GM12873 (cell line): ENCODE results near the gene FAM83D.

Experiments used
- TF ChIP-seq, protein P1 (sequence below): IDR thresholded peaks from 2 replicates; pipeline ENCODE4 v1.5.1; 2012; ENCODE audit warnings: low read depth, mild to moderate bottlenecking, moderate library complexity, low read length, control low read depth; ENCODE audit not compliant: insufficient read depth; ENCODE audit errors: missing control alignments

FAM83D gene

DNA sequence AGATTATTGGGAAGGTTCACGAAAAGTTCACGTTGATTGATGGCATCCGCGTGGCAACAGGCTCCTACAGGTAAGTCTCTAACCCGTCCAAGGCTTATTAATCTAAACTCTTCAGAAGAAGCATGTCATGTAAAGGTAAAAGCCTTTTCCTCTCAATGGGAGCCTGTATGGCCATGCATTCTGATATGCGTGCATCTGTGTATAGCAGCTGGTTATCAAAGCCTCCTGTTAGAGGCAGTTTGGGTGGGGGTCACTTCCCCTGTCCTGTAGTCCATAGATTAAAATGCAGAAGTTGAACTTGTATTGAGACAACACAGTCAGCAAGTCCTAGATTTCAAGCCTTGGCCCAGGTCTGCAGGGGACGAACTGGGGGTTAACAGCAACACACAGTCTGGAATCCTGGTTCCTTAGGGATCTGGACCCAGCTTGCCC lies 21.7 kb downstream of the FAM83D start:
- TF ChIP-seq, protein P1, sequence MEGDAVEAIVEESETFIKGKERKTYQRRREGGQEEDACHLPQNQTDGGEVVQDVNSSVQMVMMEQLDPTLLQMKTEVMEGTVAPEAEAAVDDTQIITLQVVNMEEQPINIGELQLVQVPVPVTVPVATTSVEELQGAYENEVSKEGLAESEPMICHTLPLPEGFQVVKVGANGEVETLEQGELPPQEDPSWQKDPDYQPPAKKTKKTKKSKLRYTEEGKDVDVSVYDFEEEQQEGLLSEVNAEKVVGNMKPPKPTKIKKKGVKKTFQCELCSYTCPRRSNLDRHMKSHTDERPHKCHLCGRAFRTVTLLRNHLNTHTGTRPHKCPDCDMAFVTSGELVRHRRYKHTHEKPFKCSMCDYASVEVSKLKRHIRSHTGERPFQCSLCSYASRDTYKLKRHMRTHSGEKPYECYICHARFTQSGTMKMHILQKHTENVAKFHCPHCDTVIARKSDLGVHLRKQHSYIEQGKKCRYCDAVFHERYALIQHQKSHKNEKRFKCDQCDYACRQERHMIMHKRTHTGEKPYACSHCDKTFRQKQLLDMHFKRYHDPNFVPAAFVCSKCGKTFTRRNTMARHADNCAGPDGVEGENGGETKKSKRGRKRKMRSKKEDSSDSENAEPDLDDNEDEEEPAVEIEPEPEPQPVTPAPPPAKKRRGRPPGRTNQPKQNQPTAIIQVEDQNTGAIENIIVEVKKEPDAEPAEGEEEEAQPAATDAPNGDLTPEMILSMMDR = no peak

DNA sequence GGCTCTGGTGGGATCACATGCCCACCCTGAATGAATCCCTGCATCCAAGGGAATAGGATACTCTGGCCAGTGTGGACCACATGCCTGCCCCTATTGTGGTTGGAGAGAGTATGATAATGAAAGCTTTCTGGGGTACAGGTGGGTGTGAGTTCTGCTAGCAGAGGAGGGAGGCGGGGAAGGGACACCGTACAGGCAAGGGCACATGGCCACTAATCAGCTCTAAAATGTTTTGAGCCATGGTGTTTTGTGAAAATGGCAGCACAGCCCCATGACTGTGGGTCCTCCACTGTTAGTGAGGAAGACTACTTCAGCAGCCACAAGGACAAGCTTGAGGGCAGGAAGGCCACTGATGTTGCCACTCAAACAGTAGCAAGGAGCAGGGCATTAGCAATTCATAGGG lies 24.0 kb downstream of the FAM83D start:
- TF ChIP-seq, protein P1 = no peak

DNA sequence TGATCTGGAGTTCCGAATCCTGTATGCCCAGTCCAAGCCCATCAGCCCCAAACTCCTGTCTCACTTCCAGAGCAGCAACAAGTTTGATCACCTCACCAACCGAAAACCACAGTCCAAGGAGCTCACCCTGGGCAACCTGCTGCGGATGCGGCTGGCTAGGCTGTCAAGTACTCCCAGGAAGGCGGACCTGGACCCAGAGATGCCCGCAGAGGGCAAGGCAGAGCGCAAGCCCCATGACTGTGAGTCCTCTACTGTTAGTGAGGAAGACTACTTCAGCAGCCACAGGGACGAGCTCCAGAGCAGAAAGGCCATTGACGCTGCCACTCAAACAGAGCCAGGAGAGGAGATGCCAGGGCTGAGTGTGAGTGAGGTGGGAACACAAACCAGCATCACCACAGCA lies 25.4 kb downstream of the FAM83D start:
- TF ChIP-seq, protein P1 = no peak

DNA sequence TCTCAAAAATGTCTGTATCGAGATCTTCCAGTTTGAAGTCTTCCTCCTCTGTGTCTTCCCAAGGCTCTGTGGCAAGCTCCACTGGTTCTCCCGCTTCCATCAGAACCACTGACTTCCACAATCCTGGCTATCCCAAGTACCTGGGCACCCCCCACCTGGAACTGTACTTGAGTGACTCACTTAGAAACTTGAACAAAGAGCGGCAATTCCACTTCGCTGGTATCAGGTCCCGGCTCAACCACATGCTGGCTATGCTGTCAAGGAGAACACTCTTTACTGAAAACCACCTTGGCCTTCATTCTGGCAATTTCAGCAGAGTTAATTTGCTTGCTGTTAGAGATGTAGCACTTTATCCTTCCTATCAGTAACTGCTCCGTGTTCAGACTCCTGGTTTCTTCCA lies 25.9 kb downstream of the FAM83D start:
- TF ChIP-seq, protein P1 = no peak

DNA sequence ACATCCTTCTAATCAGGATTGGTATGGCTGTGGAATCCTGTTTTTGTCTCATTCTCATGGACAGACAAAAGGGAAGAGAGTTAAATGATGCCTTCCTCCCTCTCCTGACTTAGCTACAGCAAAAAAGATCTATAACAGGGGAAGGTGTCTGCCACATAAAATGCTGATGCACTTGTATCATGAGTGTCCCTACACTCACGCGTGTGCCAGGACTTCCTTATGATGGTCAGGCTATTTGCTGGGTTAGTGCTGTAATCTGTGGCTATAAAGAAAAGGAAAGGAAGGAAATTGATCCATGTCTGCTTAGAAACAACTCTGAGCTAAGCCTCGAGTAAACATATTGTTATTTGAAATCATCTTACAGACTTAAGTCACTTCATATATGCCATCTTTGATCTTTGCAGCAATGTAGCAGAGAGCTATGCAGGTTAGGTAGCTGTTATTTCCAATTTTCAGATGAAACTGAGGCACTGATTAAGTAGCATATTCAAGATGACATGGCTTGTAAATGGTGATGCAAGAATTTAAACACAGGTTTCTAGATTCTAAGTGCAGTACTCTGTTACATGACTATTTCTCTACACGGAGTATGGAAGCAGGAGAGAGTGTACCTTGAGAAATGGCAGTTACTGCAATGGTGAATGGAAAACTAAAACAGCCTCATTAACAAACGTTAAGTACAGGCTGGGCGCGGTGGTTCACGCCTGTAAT lies 27.6 kb downstream of the FAM83D start:
- TF ChIP-seq, protein P1 = no peak

DNA sequence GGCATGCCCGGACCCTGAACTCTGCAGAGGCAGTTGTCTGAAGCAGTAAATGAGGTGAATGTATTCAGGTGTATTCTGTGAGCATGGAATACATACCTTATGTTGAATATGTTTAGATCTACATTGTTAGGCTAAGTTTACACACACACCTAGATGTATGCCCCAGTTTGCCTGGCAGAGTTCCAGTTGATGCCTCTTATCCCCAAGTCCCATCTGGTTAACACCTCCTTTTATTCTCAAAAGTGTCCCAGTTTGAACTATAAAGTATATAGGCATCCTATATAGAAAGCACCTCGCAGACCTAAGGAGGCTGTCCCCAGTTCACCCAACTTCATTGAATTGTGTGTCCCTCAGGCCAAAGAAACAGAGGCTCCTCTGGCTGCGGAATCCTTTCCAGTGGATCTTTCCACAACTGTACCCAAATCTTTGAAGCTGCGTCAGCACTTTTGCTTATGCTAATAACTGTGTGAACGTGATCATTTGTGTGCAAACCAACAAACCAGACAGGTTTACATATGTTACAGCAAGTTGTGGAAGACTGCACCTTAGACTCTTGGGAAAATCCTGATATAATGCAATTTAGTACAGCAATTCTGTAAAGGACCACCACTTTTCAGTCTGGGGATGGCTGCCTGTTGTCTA lies 31.1 kb downstream of the FAM83D start:
- TF ChIP-seq, protein P1 = no peak

DNA sequence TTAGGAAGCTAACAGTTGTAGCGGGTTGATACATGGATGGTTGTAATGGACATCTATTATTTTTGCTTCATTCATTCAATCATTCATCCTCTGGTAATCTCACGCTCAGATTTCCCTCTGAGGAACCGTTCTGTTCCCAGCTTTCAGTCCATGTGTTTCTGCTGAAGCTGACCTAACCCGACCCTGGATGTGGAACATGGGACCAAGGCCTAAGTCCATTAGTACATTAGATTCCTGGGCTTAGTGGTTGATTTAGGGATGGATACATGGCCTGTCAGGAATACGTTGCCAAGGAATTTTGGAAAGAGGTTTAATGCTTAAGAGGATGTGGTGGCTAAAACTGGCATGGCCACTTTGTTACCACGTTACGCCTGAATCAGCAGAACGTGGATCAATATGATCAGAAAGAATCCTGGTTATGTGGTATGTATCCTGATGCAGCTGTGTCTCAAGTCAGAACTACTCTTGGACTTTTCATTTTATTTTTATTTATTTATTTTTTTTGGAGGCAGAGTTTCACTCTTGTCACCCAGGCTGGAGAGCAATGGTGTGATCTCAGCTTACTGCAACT lies 31.8 kb downstream of the FAM83D start:
- TF ChIP-seq, protein P1 = no peak
